Measurements from ENCODE around the gene MBTPS1.

GRCh38 chr16:84054916-84055315 is 61.8 kb downstream of the MBTPS1 start:
- no peak for TF ChIP-seq CTCF (IDR thresholded peaks at IDR 0.05; ENCODE audit: insufficient read depth, low read depth, low read length)
- TF ChIP-seq EZH2 (IDR thresholded peaks at IDR 0.05; ENCODE audit: insufficient read depth, low read length), result no peak
